ENCODE results near the gene UPF2.
"Not testable (repeated sequence)": the region's sequence is repeated elsewhere in the genome, so short reads cannot be mapped to it uniquely, and the experiment has no call there.

UPF2 gene, protein sequence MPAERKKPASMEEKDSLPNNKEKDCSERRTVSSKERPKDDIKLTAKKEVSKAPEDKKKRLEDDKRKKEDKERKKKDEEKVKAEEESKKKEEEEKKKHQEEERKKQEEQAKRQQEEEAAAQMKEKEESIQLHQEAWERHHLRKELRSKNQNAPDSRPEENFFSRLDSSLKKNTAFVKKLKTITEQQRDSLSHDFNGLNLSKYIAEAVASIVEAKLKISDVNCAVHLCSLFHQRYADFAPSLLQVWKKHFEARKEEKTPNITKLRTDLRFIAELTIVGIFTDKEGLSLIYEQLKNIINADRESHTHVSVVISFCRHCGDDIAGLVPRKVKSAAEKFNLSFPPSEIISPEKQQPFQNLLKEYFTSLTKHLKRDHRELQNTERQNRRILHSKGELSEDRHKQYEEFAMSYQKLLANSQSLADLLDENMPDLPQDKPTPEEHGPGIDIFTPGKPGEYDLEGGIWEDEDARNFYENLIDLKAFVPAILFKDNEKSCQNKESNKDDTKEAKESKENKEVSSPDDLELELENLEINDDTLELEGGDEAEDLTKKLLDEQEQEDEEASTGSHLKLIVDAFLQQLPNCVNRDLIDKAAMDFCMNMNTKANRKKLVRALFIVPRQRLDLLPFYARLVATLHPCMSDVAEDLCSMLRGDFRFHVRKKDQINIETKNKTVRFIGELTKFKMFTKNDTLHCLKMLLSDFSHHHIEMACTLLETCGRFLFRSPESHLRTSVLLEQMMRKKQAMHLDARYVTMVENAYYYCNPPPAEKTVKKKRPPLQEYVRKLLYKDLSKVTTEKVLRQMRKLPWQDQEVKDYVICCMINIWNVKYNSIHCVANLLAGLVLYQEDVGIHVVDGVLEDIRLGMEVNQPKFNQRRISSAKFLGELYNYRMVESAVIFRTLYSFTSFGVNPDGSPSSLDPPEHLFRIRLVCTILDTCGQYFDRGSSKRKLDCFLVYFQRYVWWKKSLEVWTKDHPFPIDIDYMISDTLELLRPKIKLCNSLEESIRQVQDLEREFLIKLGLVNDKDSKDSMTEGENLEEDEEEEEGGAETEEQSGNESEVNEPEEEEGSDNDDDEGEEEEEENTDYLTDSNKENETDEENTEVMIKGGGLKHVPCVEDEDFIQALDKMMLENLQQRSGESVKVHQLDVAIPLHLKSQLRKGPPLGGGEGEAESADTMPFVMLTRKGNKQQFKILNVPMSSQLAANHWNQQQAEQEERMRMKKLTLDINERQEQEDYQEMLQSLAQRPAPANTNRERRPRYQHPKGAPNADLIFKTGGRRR

DNA sequence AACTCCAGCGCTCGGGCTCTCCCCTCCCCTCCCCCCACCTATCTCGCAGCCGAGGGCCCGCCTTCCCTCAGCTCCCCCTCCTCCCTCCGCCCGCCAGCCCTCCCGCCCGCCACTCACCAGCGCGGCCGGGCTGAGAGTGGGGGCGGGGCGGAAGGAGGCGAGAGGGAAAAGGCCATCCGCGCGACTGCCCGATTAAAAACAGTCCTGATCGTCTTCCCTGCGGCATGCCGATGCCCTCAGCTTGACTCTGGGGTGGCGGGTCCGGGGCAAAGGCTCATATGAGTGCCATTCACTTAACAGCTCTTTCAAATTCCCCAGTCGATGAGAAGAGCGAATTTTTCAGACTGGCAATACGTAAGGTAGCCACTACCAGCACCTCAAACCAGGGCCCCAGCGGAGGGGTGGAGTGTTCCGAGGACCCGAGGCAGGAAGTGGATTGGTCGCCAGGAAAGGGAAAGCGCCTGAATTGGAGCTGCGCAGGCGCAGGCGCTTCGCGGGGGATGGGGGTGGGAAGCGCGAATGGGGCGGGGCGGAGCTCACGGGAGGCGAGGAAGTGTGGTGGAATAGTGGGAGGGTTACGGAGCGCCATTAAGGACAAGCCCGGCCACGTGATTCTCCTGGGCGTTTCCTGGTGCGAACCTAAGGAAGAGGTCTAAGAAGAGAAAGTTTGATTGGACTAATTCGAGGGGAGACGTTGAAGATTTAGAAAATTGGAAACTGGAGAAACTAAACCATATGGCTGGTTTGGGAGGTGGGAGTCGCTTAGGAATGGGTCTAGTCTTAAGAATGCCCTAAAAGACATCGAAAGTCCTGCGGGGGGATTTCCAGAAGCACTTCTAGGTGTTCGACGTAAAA lies at the start of gene UPF2:
UPF2 (minus strand) TSS at position 13 of the 855 bp plus-strand sequence. CDS start 7,386 bp downstream, outside the sequence.
- peak; percentile 98 for DNase-seq

DNA sequence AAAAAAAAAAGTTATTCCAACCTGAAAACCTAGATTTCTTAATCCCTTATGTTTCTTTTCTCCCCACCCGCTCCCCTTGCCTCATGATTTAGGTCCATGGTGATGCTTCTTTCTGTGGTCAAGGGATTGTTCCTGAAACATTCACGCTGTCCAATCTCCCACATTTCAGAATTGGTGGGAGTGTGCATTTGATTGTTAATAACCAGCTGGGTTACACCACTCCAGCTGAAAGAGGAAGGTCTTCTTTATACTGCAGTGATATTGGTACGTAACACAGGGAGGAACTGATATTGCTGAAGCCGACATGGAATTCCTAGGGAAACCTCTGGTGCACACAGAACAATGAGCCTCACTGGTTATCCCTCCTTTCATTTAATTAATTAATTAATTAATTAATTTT lies 48.8 kb upstream of the UPF2 start:
- DNase-seq = no peak

DNA sequence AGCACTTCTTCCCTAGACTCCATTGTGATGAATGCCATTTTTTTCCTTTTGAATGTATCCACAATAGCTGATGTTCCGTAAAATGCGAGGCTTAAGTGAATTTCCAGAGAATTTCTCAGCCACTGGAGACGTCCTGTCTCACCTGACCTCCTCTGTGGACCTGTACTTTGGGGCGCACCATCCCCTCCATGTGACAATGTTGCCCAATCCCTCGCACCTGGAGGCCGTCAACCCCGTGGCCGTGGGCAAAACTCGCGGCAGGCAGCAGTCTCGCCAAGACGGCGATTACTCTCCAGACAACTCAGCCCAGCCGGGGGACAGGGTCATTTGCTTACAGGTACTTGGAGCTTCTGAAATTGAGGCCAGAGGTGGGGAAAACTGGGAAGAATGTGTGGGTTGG lies 46.3 kb upstream of the UPF2 start:
- DNase-seq = no peak

DNA sequence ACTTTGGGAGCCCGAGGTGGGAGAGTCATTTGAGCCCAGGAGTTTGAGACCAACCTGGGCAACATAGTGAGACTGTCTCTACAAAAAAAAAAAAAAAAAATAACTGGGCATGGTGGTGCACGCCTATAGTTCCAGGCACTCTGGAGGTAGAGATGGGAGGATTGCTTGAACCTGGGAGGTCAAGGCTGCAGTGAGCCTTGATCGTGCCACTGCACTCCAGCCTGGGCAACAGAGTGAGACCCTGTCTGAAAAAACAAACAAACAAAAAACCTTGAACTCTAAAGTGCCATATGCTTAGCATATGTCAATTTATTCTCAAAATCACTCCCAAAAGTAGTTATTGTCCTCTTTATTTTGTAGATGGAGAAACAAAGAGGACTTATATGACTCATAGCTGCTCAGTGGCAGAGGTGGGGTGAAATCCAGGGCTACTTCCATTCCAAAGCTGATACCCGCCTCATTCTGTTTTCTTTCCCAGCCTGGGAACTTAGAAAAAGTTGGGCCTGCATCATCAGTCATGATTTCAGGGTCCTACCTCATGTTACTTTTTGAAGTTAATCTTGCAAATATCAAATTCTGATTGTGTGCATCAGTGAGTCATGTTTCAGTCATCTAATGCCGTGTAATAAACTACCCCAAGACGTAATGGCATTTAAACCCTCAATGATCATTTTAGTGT lies 39.4 kb upstream of the UPF2 start:
- no peak for DNase-seq

DNA sequence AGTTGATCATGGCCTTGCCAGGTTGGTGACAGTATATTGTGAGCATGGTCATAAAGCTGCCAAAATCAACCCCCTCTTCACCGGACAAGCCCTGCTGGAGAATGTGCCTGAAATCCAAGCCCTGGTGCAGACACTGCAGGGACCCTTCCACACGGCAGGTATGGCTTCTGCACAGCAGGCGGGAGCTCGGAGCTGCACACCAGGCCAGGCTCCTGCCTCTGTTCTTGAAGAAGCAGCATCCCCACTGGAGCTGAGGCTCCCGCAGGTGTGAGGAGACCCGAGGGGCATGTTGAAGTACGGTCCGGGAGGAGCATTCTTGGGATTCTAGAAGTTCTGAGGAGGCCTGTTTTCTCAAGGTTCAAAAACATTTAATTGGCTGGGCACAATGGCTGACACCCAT lies 38.9 kb upstream of the UPF2 start:
- no peak for DNase-seq

DNA sequence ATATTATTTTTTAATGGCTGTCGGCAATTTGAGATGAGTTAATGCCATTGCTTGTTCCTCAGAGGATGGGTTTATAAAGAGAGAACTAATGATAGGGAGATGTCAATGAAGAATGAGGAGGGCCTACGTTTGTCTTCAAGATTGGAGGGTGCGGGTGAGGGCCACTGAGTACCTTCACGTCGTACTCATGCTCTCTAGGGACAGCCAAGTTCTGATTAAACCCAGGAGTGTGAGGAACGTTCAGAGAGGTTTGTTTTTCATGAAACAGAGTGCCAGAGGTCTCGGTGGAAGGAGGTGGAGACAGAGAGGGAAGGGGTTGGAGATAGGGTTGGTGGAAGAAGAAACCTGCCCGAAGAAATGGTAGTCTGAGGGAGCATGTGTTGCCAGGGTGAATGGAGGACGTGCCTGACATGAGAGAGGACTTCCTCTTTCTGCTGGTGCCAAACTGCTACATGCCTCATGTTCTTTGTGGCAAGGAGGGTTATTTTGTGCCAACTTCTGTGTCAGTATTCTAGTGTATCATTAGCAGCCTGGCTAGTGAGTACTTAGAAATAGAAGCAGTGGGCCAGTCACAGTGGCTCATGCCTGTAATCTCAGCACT lies 35.1 kb upstream of the UPF2 start:
- no peak for DNase-seq

GRCh38 chr10:12073526-12073925 lies 30.9 kb upstream of the UPF2 start:
- no peak for DNase-seq

DNA sequence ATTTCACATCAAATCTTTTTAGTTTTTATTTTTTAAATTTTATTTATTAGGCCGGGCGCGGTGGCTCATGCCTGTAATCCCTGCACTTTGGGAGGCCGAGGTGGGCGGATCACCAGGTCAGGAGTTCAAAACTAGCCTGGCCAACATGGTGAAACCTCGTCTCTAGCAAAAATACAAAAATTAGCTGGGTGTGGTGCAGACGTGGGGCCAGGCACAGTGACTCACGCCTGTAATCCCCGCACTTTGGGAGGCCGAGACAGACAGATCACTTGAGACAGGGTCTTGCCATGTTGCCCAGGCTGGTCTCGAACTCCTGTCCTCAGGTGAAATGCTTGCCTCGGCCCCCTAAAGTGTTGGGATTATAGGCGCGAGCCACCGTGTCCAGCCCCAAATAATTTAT lies 28.8 kb upstream of the UPF2 start:
- not testable (repeated sequence) for DNase-seq

GRCh38 chr10:12068449-12069269 lies 26.1 kb upstream of the UPF2 start, which contains the start of gene DHTKD1:
TSS of gene DHTKD1 (plus strand) at chr10:12068954. CDS start at chr10:12069034, 80 bp downstream.
- peak; percentile 98 for DNase-seq

DNA sequence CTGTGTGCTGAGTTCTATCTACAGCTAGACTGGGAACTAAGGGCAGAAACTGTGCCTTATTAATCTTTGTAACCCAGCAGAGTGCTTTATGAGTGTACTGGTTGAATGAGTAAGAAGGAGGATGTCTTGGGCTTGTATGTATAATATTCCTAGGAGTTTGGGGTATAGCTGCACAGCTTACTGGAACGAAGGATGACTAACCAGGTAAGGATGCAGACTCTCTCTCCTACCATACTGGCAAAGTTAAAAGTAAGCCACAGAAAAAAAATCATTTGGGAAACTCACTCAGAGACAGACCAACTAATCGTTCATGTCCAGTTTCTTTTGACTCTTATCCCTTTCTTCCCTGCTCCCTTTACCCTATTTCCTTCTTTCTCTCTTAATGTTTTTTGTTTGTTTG lies 24.7 kb upstream of the UPF2 start:
- DNase-seq = no peak

DNA sequence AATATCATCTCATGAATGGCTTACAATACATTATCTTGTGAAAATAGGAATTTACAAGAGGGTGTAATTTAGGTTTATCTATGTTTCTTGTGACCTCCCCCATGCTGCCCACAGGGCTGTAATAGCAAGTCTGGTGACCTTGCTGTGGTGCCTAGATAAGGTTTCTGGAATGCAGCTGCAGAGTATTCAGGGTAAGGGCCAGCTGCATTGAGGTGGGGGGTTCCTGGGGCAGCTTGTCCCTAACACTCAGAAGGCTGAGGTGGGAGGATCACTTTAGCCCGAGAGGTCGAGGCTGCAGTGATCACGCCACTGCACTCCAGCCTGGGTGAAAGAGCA lies 20.8 kb upstream of the UPF2 start:
- DNase-seq = no peak

DNA sequence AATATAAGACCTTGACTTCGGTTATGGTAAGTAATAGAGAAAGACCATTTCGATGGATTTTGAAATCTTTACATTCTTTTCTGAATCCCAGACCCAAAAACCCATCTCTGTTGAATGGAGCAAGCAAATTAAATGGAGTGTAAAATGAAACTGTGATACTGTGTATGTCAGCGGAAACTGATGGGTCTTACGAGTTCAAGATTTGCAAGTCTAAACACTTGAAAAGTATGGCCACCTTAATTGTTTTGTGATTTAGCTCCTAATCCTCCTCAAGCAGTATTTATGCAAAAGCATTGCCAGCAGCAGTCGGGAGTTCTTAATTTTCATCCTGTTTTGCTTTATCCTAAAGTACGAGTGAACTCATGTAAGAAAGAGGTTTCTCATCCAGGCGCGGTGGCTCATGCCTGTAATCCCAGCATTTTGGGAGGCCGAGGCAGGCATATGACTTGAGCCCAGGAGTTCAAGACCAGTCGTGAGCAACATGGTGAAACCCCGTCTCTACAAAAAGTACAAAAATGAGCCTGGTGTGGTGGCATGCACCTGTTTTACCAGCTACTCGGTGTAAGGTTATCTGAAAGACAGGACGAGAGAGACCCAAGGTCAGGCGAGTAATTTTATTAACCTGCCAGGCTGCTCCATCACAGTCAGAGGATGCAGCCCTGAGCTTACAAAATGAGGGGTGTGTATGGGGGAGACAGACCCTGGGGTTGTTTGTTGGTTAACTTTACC lies 20.3 kb upstream of the UPF2 start:
- no peak for DNase-seq

GRCh38 chr10:12061124-12061523 lies 18.5 kb upstream of the UPF2 start:
- no peak for DNase-seq

- no peak for DNase-seq
These were observed 14.1 kb upstream of the UPF2 start for GRCh38 chr10:12056748-12057147.

GRCh38 chr10:12055732-12056131 lies 13.1 kb upstream of the UPF2 start:
- no peak for DNase-seq

DNA sequence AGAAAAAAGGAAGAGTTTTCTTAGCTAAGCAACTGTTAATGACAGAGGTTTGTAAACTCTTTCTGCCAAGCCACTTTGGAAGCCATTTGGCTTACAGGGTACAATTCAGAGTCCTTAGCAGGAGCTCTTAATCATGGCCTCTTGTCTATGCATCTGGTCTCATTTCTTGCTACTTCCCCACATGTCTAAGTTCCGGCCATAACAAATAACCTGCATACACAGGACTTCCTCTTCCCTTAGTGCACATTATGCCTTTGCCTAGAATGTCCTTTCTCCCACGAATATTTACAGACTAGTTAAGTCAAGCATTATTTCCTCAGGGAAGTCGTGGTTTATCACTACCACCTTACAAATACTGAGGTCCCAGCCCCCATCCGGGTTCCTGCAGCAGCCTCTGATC lies 8.6 kb upstream of the UPF2 start:
- DNase-seq = no peak

DNA sequence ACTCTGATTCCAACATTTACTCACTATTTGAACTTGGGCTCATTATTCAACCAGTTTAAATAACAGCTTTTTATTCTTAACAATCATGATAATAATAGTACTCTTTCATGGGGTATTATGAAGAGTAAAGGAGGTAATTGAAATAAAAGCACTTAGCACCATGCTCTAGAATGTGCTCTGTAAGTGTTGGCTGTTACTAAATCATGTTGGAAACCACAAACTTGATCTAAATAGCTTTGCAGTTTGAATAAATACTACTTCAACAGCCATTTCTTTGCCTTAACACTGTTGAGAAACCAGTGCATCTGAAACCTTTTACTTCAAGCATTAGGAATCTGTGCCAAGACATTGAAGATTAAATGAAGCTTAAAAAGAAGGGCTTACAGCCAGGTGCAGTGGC lies 7.9 kb upstream of the UPF2 start:
- DNase-seq = no peak

DNA sequence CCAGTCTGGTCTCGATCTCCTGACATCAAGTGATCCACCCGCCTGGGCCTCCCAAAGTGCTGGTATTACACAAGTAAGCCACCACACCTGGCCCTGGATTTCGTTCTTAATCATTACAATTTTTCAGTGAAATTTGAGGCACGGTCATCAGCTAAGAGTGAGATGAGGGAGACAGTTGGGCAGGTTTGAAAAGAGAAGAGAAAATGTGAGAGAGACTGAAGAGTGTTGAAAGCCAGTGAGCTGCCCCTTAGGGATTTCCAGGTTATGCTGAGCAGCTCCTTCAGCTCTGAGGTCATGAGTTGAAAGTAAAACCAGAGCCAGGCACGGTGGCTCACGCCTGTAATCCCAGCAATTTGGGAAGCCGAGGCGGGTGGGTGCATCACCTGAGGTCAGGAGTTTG lies 5.9 kb upstream of the UPF2 start:
- no peak for DNase-seq

DNA sequence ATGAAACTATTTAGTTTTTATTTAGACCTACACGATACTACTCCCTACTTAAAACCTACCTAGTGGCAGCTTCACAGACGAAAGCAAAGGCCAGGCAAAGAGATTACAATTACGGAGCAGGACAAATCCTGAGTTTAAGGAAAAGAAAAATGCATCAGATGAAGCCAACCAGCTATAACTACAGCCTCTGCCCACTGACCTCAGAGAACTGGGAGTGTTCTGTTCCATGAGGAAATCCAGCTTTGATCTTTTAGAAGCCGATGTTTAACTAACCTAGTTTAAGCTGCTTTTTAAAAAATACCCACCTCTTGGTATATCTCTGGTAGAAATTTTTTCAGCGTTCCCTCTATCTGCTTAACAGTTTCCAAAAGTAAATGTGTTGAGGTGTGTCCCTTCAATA lies 3.0 kb upstream of the UPF2 start:
- DNase-seq = no peak

DNA sequence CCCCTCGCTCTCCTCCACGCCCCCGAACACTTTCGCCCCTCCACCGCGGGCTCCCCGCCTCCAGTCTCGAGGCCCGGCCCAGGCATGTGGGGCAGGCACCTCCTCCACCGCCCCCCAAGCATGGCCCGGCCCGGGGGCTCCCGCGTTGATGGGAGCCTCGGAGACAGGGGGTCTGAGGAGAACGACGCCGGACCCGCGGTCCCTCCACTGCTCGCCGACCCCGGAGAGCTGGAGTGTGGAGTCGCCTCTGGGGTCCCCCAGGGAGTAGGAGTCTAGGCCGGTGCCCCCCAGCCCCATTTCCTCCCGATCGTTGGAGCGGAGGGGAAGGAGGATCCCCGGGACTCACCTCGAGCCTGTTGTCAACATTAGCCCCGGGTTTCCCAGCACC lies 206 bp downstream of the UPF2 start:
- DNase-seq = peak; percentile 41
